GM03348 (cell line): ENCODE measurements around the gene PALB2.
"Not testable (repeated sequence)": the region's sequence is repeated elsewhere in the genome, so short reads cannot be mapped to it uniquely, and the experiment has no call there.

Source experiments
- DNase-seq: peaks from one replicate; pipeline ENCODE4 v3.0.0; 2012; ENCODE audit warnings: low spot score

Gene PALB2

DNA sequence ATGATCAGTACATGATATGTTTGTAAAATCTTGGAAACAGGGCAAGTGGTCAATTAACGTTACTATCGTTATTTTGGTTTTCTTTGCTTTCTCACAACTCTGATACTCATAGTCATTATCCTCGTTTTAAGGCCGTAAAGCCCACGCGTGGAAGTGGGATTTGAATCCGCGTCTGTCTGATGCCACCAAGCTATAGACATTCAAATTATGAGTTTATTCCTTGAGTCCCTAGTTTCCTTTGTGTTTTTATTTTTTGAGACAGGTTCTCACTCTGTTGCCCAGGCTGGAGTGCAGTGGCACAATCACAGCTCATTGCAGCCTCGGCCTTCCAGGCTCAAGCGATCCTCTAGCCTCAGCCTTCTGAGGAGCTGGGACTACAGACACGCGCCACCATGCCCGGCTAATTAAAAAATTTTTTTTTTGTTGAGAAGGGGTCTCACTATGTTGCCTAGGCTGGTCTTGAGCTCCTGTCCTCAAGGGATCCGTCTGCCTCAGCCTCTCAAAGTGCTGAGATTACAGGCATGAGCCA is 1.2 kb upstream of the PALB2 start:
- no peak for DNase-seq

DNA sequence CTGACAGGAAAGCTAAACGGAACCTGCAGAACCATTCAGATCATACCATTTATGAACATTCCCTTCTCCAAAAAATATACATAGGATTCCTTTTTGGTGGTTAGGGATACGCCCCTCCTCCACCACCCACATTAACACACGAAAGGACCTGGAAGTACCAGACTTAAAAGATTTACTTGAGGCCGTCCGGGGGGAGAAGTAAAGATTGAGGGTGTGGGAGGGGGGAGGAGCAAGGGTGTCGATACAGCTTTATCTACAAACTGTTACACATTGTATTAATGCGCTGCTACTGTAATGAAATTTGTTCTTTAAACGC is 537 bp downstream of the PALB2 start:
- DNase-seq = no peak

DNA sequence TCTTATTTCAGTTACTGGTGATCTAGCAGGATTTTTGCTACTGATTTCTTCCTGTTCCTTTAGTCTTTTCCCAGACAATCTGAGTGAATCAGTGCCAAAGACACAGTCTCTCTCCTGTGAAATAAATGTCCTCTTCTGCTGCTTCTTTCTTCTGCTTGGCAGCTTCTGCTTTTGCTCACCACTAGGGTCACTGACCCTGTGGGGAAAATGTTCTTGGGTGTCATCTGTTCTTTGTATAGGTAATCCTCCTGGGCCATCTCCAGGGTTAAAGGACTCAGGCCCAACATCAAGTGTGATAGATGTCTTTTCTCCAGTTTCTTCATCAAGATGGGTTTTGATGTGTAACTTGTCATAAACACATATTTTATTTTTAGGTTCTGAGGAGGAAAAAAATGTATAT is 5.2 kb downstream of the PALB2 start:
- no peak for DNase-seq

DNA sequence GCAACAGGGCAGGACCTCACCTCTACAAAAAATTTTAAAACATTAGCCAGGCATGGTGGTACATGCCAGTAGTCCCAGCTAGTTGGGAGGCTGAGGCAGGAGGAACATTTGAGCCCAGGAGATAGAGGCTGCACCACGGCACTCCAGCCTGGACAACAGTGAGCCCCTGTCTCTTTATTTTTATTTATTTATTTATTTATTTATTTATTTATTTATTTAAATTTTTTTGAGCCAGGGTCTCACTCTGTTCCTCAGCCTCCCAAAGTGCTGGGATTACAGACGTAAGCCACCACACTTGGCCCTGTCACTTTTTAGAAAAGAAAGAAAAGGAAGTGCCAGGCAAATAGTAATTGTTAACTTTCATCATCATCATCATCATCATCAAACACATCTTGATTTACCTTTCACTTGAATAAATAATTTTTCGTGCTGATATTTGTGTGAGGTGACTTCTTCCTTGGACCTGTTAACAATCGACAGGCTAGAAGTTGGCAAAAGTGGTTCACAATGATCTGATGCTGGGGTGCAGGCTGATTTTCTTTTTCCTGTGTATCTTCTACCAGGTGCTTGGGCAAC is 6.6 kb downstream of the PALB2 start:
- no peak for DNase-seq

DNA sequence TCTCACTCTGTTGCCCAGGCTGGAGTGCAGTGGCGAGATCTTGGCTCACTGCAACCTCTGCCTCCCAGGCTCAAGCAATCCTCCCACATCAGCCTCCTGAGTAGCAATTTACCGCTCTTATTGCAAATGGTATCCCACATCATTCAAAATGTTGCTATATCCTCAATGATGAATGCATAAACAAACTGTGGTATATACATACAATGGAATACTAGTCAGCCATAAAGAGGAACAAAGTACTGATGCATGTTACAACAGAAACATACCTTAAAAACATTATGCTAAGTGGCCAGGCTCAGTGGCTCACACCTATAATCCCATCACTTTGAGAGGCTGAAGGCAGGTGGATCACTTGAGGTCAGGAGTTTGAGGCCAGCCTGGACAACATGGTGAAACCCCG is 9.2 kb downstream of the PALB2 start:
- not testable (repeated sequence) for DNase-seq

DNA sequence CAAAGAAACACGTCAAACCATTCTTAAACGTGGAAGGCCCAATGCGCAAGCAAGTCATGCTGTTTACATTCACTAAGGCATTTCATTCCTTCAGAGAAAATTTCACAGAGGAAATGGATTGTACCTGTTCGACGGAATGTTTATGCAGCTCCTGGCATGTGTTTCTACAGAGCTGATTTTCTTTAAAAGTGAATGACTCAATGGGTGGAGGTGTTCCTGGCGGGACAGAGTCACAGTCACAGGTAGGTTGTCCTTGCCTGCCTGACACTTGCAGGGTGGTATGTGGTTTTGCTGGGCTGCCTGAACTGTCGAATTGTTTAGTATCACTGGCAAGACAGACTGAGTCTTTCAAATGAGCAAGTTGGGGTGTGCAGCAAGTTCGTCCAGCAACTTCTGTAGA is 11.6 kb downstream of the PALB2 start:
- no peak for DNase-seq

DNA sequence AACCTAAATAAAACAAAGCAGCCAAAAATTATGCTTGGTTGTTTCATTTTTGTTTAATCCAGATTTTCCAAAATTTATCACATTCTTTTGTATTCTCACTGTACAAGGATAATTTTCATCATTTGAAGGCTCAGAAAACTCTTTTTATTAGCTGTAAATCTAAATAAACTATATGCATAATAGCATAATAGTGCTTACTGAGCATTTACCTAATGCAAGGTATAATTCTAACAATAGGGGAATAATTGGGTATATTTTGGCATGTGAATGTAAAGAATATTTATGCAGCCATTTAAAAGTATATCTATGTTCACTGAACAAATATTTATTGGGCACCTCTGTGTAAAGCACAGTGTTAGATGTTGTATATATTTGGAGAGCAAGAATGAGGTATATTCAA is 17.0 kb downstream of the PALB2 start:
- DNase-seq = no peak

DNA sequence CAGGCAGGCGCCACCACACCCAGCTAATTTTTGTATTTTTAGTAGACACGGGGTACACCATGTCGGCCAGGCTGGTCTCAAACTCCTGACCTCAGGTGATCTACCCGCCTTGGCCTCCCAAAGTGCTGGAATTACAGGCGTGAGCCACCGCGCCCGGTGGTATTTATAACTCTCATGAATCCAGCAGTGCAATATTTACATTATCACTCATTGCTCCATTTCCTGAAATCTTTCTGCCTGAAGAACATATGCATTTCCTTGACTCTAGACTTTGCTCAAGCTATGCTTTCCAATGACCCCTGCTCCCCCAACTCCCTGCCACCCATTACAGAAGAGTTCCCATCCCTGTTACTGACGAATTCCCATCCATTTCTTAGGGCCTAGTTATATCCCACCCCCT is 25.3 kb downstream of the PALB2 start:
- no peak for DNase-seq

DNA sequence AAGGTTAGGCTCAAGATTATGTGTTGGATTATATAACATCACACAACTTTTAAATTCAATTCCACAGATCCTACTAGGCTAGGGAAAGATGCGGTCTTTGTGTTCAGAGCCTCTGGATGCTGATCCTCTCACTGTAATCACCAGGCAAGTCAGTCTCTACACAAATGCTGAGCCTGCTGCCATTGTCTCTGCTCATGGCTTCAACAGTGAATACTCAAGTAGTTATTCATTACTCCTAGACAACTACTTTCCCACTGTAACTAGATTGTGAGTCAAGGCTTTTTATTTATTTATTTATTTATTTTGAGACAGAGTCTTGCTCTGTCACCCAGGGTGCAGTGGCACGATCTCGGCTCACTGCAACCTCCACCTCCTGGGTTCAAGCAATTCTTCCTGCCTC is 29.2 kb downstream of the PALB2 start:
- DNase-seq = no peak

DNA sequence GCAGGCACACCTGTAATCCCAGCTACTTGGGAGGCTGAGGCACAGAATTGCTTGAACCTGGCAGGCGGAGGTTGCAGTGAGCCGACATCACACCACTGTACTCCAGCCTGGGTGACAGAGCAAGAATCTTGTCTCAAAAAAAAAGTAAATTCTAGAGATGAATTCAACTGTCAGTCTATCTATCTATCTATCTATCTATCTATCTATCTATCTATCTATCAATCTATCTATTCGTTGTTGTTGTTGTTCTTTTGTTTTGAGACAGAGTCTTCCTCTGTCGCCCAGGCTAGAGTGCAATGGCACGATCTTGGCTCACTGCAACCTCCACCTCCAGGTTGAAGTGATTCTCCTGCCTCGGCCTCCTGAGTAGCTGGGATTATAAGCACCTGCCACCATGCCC is 30.2 kb downstream of the PALB2 start:
- DNase-seq = not testable (repeated sequence)

DNA sequence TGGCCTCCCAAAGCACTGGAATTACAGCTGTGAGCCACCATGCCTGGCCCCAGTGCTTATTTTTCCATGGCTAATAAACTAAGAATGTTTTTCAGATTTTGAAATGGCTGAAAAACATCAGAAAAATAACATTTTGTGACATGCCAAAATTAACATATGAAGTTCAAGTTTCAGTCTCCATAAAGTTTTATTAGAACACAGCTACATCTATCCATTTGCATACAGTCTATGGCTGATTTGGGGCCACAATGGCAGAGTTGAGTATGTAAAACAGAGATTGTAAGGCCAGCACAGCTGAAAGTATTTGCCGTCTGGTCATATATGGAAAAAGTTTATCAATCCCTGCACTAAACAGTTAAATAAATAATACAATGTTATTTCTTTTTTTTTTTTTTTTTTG is 31.2 kb downstream of the PALB2 start:
- no peak for DNase-seq

DNA sequence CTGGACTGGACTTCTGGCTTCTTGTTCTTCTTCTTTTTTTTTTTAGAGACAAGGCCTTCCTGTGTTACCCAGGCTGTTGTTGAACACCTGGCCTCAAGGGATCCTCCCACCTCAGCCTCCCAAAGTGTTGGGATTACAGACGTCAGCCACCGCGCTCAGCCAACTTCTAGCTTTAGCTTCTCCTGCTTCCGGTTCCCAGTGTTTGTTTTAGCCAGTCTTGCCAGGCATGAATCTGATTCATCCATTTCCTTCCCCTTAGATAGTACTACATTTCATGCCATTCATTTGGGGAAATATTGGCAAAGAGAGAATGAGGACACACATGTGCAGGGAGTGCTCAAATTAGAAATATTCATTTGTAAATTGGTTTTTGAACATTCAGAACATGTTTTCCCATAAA is 32.9 kb downstream of the PALB2 start:
- DNase-seq = no peak

DNA sequence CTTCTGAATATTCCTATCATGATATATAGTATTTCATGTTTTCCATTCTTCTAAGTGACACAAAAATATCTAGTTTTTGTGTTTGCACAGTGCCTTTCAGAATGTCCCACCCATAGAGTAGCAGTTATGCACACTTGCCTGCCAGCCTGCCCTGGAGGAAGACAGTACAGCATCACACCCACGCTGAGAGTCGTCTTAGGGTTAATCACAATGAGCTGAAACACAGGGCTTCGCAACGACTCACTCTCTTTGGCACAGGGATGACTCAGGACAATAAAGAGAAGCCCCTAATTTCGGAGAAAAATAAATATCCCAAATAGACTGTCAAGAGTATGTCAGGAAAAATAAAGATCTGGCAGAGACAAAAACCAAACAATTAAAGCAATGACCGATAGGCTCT is 33.4 kb downstream of the PALB2 start:
- DNase-seq = no peak

DNA sequence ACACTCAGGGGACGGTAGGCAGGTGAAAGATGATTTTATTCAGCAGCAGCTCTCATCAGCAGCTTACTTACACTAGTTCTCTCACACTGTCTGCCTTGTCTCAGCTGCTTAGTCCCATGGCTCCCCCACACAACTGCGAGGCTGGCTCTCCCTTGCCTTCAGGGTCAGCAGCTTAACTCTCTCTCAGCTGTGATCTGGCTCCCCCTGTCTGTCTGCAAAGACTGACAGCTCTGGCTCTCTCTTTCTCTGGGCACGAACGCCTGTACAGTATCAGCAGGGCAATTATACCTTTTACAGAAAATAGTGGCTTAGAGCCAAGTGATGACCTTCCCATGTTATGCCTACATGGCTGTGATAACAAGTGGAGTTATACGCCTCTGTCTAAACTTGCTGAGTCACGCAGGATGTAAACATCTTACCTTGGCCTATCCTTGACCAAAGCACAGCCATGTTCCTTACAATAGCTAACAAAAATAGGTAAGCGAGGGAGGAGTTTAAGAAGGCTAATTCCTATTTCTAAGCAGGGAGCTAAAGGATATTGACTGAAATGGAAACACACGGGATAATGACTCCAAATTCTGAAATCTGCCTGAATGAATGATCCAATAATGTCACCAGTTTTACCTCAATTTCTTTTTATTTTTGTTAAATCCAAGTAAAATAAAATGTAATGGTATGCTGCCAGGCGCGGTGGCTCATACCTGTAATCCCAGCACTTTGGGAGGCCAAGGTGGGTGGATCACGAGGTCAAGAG is 43.9 kb downstream of the PALB2 start:
- DNase-seq = no peak

DNA sequence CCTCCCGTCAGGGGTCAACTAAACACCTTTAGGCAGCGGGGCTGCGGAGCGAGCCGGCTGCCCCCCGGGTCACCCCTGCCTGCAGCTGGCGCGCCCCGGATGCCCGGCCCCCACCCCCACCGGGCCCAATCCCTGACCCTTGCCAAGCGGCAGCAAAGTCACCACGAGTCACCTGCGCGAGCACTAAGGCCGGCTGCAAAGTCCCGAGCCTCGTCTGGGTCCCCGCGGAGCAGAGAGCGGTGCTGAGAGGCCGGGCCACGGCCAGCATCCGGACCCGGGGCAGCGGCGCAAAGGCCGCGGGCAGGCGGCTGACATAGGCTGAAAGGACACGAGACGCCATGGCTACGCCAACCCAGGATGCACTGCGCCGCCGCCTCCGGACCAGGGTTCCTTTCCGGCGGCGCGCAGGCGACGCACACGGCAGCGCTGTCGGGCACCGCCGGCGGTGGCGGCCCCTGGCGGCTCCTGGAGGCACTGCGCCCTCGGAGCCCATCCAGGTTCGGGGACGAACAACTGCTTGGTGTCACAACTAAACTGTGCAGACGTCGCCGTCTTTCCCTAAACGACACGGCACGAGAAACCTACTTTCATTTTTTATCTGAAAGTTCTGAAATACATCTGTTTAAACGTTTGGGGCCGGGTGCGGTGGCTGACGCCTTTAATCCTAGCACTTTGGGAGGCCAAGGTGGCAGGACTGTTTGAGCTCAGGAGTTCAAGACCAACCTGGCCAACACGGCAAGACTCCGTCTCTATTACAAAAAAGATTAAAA is 45.0 kb downstream of the PALB2 start, which contains the start of gene NDUFAB1:
TSS of gene NDUFAB1 (minus strand) at position 366 of the 770 bp plus-strand sequence. CDS start at position 340, 26 bp downstream.
- peak; percentile 96 for DNase-seq

DNA sequence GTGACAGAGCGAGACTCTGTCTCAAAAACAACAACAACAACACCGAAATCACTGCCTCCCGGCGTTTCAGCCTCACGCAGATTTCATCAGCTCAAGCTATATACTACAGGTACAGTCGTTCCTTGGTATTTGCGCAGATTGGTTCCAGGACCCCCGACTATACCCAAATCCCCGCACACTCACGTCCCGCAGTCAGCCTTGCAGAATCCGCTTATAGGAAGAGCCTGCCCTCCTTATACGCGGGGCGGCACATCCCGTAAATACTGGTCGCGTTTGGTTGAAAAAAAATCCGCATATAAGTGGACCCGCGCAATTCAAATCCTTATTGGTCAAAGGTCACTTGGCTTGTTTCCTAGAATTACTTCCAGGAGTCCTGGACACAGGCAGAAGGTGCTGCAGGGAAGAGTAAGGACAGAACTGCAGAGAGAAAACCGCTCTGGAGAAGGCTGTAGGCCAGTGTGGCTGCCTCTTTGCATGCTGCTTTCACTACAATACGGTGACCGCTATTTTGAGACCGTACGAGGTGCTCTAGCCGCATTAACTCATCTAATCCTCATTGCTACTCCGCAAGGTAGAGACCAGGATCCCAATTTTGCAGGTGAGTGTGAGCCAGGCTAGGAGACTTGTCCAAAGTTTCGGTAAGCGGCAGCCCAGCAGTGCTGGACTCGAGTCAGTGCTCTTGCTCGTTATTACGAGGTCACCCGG is 45.7 kb downstream of the PALB2 start:
- peak; percentile 11 for DNase-seq

DNA sequence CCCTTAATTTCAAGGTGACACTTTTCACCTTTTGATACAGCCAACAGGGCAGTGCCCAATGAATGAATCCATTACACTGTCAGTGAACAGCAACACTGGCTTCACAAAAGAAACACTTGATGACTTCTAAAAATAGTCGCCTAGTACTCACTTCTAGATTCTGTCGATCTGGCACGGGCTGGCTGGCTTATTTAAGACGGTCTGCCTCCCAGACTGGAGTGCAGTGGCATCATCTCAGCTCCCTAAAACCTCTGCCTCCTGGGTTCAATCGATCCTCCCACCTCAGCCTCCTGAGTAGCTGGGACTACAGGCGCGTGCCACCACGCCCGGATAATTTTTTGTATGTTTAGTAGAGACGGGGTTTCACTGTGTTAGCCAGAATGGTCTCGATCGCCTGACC is 46.9 kb downstream of the PALB2 start:
- DNase-seq = no peak

DNA sequence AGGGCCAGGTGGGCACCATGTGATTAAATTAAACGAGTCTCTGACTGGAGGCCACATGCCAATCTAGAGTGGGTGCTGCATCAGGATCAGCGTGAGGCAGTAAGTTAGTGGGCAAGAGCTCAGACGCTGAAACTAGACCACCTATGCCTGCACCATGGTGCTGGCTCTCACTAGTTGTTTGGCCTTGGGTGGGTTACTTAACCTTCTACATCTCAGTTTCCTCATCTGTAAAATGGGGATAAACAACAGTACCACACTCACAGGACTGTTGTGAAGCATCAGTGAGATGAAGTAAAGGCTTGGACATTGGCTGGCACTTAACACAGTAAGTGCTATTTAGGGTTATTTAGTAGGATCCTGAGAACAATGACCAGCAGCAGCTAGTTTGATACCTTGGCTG is 50.9 kb downstream of the PALB2 start:
- DNase-seq = no peak

DNA sequence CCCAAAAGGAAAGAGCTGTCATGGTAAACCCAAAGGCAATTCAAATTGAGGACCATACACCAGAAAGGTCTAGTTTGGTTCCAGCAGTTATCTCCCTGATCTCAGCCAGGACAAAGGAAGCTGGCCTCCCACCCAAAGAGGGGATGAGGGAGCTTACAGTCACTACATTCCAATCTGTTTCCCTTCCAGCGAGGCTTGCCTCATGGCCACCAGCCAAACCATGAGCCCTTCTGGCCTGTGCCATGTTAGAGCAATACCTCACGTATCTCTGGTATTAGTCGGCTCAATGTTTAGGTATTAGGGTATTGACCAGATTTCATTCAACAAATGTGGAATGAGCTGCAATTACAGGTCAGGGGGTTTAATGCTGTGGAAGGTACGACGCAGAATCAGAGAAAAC is 53.4 kb downstream of the PALB2 start:
- DNase-seq = peak; percentile 83

DNA sequence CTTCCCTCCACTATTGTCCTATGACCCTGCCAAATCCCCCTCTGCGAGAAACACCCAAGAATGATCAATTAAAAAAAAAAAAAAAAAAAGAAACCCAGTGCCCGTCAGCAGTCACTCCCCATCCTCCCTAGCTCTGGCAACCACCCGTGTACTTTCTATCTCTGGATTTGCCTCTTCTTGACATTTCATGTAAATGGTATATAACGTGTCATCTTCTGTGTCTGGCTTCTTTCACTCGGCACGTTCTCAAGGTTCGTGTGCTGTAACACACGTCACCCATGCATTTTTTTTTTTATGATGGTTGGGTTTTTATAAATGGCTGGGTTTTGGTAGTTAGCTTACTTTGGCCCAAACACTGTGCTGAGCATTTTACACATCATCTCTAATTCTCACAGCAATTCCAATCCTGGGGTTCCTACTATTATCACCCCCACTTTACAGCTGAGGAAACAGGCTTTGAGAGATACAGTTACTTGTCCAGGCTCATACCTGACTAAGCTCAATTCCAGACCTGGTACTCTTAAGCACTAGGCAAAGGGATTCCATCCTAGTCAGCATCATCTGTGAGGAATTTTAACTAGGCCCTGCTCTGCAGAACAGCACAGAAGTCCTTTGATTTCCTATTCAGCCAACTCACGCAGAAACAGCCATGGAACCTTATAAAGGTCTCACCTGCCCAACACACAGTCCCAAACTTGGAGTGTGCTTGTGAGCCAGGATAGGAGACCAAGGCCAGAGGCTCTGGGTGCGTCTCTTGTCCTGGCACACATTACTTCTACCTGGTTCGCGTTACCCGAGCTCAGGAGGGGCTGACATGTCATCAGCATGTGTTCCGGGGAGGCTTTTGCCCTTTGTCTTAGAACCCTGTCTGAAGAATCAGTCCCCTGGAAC is 56.7 kb downstream of the PALB2 start:
- no peak for DNase-seq

DNA sequence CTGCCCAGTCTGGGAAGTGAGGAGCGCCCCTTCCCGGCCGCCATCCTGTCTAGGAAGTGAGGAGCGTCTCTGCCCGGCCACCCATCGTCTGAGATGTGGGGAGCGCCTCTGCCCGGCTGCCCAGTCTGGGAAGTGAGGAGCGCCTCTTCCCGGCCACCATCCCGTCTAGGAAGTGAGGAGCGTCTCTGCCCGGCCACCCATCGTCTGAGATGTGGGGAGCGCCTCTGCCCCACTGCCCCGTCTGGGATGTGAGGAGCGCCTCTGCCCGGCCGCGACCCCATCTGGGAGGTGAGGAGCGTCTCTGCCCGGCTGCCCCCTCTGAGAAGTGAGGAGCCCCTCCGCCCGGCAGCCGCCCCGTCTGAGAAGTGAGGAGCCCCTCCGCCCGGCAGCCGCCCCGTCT is 57.8 kb downstream of the PALB2 start:
- not testable (repeated sequence) for DNase-seq
